ENCODE data around the gene DSCAML1.
"Not testable (repeated sequence)": the region's sequence is repeated elsewhere in the genome, so short reads cannot be mapped to it uniquely, and the experiment has no call there.

DNA sequence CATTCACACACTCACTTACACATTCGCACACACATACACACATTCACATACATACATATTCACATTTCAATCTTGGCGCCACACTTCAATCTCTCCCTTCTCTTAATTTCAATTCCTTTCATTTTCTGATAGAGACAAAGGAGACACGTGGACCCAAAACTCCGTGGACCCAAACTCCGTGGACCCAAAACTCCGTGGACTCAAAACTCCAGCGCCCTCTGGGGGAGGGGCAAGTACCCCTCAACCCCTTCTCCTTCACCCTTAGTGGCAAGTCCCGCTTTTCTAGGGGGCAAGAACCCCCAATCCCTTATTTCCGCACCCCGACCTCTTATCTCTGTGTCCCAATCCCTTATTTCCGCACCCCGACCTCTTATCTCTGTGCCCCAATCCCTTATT is 13.0 kb upstream of the DSCAML1 start:
- not testable (repeated sequence) for TF ChIP-seq POLR2A (IDR thresholded peaks at IDR 0.05; ENCODE audit: low read depth, low read length); POLR2AphosphoS5 (IDR thresholded peaks at IDR 0.05; ENCODE audit: low read depth, low read length); SPI1 (IDR thresholded peaks at IDR 0.05; ENCODE audit: low read depth, low read length); TAF1 (IDR thresholded peaks at IDR 0.05; ENCODE audit: low read depth, low read length); POU2F2 (IDR thresholded peaks at IDR 0.05; ENCODE audit: low read depth, low read length); PAX5 (IDR thresholded peaks at IDR 0.05; ENCODE audit: insufficient read depth, low read length, severe bottlenecking)

All from GM12891 (cell line).